GM21619 (cell line): ENCODE measurements around the gene ZBTB45.
"Not testable (repeated sequence)": the region's sequence is repeated elsewhere in the genome, so short reads cannot be mapped to it uniquely, and the experiment has no call there.

ENCODE experiments used
- ATAC-seq: cut with Tn5 transposase; IDR thresholded peaks from one replicate; pipeline ENCODE4 v1.9.1; 2021; ENCODE audit not compliant: unreplicated experiment

Gene ZBTB45

DNA sequence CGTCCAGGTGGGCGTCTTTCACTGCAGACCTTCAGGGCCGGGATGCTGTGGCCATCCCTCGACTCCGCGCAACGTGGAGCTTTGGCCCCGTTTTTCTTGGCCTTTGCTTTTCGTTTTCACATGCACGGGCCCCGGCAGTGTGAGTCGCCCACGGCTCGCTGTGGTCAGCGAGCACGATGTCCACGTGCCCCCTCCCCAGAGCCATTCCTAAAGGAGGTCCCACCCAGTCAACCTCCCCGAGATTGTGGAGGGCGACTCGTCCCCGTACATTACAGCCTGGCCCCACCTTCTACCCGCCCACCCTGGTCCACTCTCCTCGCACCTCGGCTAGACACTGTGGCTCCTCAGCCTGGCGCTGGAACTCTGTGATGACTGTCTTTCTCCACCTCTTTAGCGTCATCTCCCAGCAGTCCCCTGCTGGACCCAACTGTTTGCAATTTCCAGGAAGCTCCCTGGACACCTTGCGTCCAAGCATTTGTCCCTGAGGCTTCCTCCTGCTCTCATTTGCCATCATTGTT, 43.1 kb downstream of the ZBTB45 start:
- ATAC-seq, result peak; percentile 2

DNA sequence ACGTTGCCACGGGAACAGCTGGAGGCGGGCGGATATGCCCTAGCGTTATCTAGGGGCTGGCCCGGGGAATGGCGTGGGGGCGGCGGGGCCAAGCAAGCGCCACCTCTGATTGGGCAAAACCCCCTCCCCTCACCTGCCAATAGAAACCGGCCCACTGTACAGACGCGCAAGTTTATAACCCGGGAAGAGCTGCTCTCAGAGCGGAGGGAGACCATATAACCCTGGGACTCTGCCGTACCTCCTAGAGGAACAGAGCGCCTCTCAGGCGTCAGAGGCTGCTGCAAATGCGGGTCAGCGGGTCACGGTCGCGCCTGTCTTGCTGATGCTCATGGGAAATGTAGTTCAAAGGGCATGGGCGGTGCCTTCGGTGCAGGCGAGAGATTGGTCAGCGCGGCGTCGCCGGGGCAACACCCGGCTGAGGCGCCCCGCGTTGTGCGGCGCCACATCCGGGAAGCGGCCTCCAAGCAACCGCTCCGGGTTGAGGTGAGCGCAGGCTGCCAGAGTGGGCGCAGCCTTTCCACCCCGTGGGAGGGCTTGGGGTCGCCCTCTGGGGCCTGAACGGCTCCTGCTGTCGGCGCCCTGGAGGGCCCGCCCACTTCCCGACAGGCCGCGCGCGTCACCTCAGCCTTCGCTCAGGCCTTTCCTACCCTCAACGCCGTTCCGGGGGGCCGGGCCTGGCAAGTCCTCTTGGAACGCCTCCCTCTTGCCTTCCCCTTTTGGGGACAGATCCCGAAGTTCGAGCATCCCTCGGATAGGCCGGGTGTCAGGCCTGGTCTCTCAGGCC, 43.7 kb downstream of the ZBTB45 start, which contains the start of gene ZNF446:
TSS of gene ZNF446 (plus strand) at position 639 of the 784 bp plus-strand sequence. CDS start 867 bp downstream, outside the sequence.
- peak; percentile 82 for ATAC-seq

DNA sequence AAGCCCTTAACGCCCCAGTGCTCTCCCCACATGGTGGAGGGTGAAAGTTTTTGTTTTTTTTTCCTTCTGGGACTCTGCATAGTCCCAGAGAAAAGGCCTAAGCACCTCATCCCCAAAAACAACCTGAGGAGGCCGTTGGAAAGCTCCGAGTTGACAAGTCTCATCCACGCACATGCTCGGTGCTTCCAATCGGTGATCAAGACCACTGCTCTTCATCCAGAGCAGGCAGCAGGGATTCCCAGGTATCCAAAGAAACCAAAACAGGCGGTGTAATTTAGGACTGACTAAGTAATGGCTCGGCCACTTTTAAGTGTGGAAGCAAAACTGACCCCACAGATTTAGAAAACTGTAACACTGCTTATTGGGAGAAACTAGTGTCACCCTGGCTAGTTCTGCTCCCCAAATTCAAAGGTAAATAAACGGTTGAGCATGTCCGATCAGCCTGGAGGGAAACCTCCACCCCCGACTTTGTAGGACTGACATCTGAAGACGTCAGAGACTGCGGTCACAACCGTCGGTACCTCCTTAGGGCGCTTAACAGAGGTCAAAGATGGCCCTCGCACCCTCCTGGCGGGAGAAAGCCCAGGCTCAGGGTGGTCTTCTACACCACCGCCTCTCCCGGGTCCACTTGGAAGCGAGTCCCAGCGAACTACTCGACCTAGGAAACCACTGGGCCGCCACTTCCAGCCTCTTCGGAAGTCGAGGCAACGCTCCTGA, 44.5 kb downstream of the ZBTB45 start:
- no peak for ATAC-seq

DNA sequence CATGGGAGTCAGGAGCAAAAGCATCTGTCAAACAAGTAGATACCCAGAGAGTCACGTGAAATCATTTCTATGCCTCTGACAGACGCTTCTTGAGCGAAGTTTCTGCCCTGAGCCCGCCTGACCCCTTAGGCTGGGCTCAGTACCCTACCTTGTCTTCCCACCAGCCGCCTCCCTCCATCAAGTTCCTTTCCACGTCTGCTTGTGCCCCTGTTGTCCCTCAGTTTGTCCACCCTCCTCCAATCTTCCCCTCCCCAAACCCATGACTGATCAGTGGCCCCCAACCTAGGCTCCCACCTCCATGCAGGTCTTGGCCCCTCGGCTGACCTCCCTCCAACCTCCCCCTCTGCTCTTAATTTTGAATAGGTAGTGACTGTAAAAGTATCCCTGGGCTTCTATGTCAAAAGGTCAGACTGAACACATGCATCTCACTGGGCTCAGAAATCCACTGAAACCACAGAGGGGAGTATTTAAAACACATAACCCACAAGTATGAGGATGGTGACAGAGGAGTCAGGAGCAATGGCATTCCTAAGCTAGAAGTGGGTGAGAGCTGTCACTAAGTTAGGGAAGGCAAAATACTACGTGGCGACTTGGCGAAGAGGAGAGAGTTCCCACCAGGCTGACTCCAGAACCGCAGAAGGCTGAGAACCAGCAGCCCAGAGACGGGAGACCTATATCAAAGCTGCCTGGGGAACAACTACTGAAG, 45.2 kb downstream of the ZBTB45 start:
- no peak for ATAC-seq

DNA sequence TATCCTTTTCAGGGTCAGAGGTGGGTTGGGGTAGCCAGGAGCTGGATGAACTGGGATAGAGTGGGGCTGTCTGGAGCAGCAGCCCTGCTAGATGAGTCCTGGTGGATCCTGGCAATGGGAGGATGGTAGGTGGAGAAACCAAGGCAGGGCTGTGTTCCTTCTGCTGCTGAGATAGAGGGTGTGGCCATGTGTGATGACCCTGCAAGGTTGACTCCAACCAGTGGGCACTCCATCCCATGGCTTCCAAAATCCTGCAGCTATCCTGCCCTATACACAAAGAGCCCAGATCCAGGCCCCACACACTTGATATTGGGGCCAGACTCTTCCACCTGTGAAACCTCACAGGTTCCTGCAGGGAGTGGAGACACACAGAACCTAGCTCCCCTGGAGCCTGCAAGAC, 45.8 kb downstream of the ZBTB45 start:
- no peak for ATAC-seq

DNA sequence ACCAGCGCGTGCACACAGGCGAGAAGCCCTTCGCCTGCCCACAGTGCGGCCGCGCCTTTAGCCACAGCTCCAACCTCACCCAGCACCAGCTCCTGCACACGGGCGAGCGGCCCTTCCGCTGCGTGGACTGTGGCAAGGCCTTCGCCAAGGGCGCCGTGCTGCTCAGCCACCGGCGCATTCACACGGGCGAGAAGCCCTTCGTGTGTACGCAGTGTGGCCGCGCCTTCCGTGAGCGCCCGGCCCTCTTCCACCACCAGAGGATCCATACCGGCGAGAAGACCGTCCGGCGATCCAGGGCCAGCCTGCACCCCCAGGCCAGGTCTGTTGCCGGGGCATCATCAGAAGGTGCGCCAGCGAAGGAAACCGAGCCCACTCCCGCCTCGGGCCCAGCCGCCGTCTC, 47.9 kb downstream of the ZBTB45 start:
- no peak for ATAC-seq

DNA sequence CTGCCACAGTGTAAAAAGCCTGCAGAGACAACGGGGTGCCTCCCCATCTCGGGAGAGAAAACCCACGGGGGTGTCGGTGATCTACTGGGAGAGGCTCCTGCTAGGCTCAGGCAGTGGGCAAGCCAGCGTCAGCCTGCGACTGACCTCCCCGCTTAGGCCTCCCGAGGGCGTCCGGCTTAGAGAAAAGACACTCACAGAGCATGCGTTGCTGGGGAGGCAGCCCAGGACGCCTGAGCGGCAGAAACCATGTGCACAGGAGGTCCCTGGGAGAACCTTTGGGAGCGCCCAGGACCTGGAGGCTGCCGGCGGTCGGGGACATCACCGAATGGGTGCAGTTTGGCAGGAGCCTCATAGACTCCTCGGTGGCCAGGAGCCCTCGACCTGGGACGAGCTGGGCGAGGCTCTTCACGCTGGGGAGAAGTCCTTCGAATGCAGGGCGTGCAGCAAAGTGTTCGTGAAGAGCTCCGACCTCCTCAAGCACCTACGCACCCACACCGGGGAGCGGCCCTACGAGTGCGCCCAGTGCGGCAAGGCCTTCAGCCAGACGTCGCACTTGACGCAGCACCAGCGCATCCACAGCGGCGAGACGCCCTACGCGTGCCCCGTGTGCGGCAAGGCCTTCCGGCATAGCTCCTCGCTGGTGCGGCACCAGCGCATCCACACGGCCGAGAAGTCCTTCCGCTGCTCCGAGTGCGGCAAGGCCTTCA, 48.6 kb downstream of the ZBTB45 start:
- not testable (repeated sequence) for ATAC-seq

DNA sequence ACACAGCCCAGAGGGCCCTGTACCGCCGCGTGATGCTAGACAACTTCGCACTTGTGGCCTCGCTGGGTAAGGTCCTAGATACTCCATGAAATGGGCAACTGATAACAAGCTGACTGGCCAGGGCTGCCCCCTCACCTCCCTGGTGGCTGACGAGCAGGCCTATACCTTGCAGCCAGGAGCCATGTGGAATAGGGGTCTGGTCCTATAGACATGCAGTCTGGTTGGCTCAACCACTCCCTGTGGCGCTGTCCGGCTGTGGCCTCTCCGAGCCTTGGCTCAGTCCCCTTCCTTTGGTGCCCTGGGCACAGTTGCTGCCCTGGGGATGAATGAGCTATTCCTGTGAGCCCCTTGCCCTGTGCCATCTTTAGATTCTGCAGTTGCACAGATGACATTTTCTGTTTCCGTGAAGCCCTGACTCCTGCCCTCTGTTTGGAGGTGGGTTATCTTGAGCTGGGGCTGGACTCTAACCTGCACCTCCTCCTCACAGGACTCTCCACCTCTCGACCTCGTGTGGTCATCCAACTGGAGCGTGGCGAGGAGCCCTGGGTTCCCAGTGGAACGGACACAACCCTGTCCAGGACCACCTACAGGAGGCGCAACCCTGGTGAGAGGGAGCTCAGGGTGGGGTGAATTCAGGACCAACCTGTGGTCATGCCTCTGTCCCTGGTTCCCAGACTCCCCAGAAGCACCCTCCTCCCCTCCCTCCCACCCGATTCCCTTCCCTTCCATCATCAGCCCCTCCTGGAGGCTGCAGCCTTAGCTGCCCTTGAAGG, 50.2 kb downstream of the ZBTB45 start:
- no peak for ATAC-seq

DNA sequence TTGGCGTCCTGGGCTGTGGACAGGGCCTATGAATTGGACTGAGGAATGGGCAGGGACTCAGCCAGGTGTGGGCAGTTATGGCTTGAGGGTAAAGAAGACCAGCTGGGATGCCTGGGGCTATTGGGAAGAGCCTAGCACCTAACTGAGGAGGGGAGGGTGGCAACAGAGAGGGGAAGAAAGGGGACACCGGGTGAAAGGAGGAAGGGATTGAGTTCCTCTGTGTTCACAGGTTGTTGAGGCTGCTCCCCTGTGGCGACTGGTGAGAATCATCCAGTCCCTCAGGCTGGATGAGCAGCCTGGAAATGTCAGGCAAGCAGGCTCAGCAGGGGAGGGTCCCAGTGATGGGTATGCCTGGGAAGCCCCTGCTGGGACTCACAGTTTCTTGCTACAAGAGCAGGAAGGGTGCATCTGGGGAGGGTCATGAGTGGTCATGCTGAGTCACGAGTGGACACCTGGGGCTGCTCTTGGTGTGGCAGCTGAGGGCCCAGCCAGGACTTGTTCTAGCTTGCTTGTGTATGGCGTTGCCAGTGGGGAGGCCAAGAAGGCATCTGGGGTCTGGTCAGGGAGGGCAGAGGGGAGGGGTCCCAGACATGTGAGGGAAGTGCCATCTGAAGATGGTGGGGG, 51.3 kb downstream of the ZBTB45 start:
- ATAC-seq, result no peak

DNA sequence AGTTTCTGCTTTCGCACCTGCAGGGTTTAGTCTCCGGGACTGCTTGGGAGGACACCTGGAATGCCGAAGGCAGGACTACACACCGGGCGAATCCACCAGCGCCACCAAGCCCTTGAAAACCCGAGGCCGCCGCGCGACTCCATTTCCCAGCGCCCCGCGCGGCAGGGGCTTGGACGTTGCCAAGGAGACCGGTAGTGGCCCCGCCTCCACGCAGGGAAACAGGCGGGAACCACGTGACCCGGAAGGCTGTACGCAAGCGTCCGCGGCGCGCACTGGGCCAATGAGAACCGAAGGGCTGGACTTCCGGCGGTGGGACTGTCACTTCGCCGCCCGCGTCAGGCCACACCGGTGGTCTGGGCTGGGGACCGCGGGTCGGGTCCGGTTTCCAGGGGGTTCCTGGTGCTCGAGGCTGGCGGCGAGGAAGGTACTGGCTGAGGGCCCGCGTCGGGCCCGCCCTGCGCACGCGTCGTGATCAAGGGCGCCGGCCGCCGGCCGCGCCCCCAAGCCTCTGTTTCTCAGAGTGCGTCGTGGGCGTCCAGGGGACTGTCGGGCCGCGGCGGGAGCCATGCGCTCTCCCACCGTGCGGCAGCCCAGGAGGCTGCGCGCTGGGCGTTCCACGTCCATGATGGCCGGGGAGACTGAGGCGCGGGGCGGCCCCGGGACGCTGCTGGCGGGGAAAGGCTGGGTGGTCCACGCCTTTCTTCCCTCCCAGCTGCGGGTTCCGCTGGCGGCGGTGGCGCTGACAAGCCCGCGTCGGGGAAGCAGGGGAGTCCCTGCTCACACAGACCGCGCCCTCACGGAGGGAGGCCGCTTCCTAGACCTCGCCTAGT, 52.6 kb downstream of the ZBTB45 start, which contains the start of gene ZNF324:
TSS of gene ZNF324 (plus strand) at position 321 of the 830 bp plus-strand sequence. CDS start 2,106 bp downstream, outside the sequence.
- peak; percentile 85 for ATAC-seq

DNA sequence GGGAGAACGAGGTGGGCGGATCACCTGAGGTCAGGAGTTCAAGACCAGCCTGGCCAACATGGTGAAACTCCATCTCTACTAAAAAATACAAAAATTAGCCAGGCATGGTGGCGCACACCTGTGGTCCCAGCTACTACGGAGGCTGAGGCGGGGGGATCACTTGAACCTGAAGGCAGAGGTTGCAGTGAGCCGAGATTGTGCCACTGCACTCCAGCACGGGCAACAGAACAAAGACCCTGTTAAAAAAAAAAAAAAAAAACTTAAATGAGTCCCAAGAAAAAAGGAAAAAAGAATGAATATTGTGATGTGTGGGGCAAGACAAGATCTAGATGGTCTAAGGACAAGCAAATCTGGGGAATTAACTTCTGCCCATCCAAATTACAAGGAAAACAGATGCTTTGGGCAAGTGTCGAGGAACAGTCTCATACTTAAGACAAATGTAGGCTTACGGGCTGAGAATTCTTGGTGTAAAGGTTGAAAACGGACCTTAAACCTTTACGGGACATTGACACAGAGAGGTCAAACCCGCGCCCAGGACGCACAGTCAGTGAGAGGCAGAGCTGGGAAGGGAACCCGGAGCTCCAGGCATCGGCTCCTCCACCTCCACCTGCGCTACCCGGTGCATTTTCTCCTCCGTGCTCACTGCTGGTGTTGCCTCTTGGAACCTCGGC, 53.4 kb downstream of the ZBTB45 start:
- peak; percentile 17 for ATAC-seq
